ENCODE measurements around the gene SPEN. TPM values are rescaled to one million over a fixed set of nuclear protein-coding genes. Genes with fewer than 3 reads are reported as not detected.
"Not testable (repeated sequence)": the region's sequence is repeated elsewhere in the genome, so short reads cannot be mapped to it uniquely, and the experiment has no call there.

Gene SPEN
- total RNA-seq, 1 donor from 2014 or later = 35.0 TPM

DNA sequence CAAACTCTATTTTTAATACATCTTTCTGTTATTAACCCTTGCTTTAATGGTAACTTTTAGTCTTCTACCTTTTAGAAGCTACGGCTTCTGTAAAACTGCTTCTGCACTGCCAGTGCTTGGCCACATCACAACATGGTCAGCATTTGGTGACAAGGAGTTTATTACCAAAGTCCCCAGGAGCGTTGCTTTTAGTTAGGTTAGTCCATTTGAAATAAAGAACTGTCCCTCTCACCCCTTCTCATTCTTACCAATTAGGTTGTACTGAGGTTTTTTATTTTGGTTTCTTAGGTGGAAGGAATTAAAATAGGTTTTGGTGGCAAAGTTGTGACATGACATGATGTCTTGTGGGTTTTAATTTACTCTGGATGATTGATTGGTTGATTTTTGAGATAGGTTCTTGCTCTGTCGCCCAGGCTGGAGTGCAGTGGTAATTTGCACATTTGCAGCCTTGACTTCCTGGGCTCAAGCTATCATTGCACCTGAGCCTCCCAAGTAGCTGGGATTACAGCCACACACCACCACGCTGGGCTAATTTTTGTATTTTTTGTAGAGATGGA, 39.2 kb downstream of the SPEN start:
- TF ChIP-seq EZH2 (IDR thresholded peaks at IDR 0.05; ENCODE audit: insufficient read depth, low read length) (no peak), CTCF (IDR thresholded peaks at IDR 0.05; ENCODE audit: insufficient read depth, low read depth, low read length) (no peak)
- no peaks in the 10 kb centered on the region for H3K9me3 Mint-ChIP-seq (ENCODE audit: unreplicated experiment)
- H3K9me3 ChIP-seq (ENCODE audit: insufficient read depth, low read depth, low read length) = no peaks in the 10 kb centered on the region
- H3K79me2 ChIP-seq (ENCODE audit: insufficient read depth, low read length) = peaks cover 97% of the 10 kb centered on the region
- no peaks in the 10 kb centered on the region for H3K27me3 ChIP-seq (ENCODE audit: insufficient read depth, low read length)
- H3K9ac ChIP-seq (ENCODE audit: low read length) = peak overlapping the region; percentile 85
- H3K27me3 Mint-ChIP-seq (ENCODE audit: low read depth, unreplicated experiment) = no peaks in the 10 kb centered on the region
- peak overlapping the region; percentile 88 for H3K27ac ChIP-seq (ENCODE audit: low read depth, low read length)
- peak overlapping the region; percentile 88 for H3K4me2 ChIP-seq (ENCODE audit: low read length)
- H3K27ac Mint-ChIP-seq (ENCODE audit: unreplicated experiment) = peak overlapping the region; percentile 62
- no peaks in the 10 kb centered on the region for H3K36me3 ChIP-seq (ENCODE audit: insufficient read depth, low read length)
- FAIRE-seq (no peak), DNase-seq (ENCODE audit: low read depth) (no peak)
- H3K4me3 Mint-ChIP-seq (ENCODE audit: unreplicated experiment) = peak overlapping the region; percentile 66
- peaks cover 3% of the 10 kb centered on the region for H3K36me3 Mint-ChIP-seq (ENCODE audit: low read depth, unreplicated experiment)
- H4K20me1 ChIP-seq (ENCODE audit: insufficient read depth, low read length) = peaks cover 44% of the 10 kb centered on the region
- peaks cover 25% of the 10 kb centered on the region for H3K4me1 Mint-ChIP-seq (ENCODE audit: low read depth, unreplicated experiment)
- H3K4me3 ChIP-seq (ENCODE audit: insufficient read depth, low read depth, low read length) = peak overlapping the region; percentile 55
- H2AFZ ChIP-seq (ENCODE audit: low read depth, low read length) = peak overlapping the region; percentile 3
- H3K4me1 ChIP-seq (ENCODE audit: insufficient read depth, low read length) = peaks cover 19% of the 10 kb centered on the region

GRCh38 chr1:15892857-15893599, 45.5 kb downstream of the SPEN start:
- H3K9me3 Mint-ChIP-seq (ENCODE audit: unreplicated experiment); H3K4me3 Mint-ChIP-seq (ENCODE audit: unreplicated experiment); FAIRE-seq; H3K27me3 ChIP-seq (ENCODE audit: insufficient read depth, low read length); H3K27me3 Mint-ChIP-seq (ENCODE audit: low read depth, unreplicated experiment); H3K36me3 ChIP-seq (ENCODE audit: insufficient read depth, low read length); H3K9ac ChIP-seq (ENCODE audit: low read length); H3K36me3 Mint-ChIP-seq (ENCODE audit: low read depth, unreplicated experiment); H3K4me1 Mint-ChIP-seq (ENCODE audit: low read depth, unreplicated experiment); H3K4me2 ChIP-seq (ENCODE audit: low read length); H2AFZ ChIP-seq (ENCODE audit: low read depth, low read length); H3K9me3 ChIP-seq (ENCODE audit: insufficient read depth, low read depth, low read length); H3K4me1 ChIP-seq (ENCODE audit: insufficient read depth, low read length); H3K4me3 ChIP-seq (ENCODE audit: insufficient read depth, low read depth, low read length): not testable (repeated sequence)
- peaks cover 100% of the 10 kb centered on the region for H3K79me2 ChIP-seq (ENCODE audit: insufficient read depth, low read length)
- H4K20me1 ChIP-seq (ENCODE audit: insufficient read depth, low read length) = peaks cover 19% of the 10 kb centered on the region
- H3K27ac ChIP-seq (ENCODE audit: low read depth, low read length) = peak overlapping the region; percentile 58
- H3K27ac Mint-ChIP-seq (ENCODE audit: unreplicated experiment) = peak overlapping the region; percentile 68
- DNase-seq (ENCODE audit: low read depth) = peak; percentile 57

GRCh38 chr1:15895233-15895632, 47.7 kb downstream of the SPEN start:
- no peak overlapping the region for H3K27ac Mint-ChIP-seq (ENCODE audit: unreplicated experiment)
- H3K4me3 Mint-ChIP-seq (ENCODE audit: unreplicated experiment) = no peak overlapping the region
- no peaks in the 10 kb centered on the region for H3K4me1 ChIP-seq (ENCODE audit: insufficient read depth, low read length)
- no peak overlapping the region for H3K4me2 ChIP-seq (ENCODE audit: low read length)
- peaks cover 100% of the 10 kb centered on the region for H3K79me2 ChIP-seq (ENCODE audit: insufficient read depth, low read length)
- peaks cover 24% of the 10 kb centered on the region for H4K20me1 ChIP-seq (ENCODE audit: insufficient read depth, low read length)
- H3K36me3 Mint-ChIP-seq (ENCODE audit: low read depth, unreplicated experiment) = peaks cover 6% of the 10 kb centered on the region
- H3K9me3 ChIP-seq (ENCODE audit: insufficient read depth, low read depth, low read length) = no peaks in the 10 kb centered on the region
- no peak overlapping the region for H3K4me3 ChIP-seq (ENCODE audit: insufficient read depth, low read depth, low read length)
- no peaks in the 10 kb centered on the region for H3K9me3 Mint-ChIP-seq (ENCODE audit: unreplicated experiment)
- H3K27me3 Mint-ChIP-seq (ENCODE audit: low read depth, unreplicated experiment) = no peaks in the 10 kb centered on the region
- no peak for DNase-seq (ENCODE audit: low read depth)
- no peak overlapping the region for H3K27ac ChIP-seq (ENCODE audit: low read depth, low read length)
- H3K36me3 ChIP-seq (ENCODE audit: insufficient read depth, low read length) = no peaks in the 10 kb centered on the region
- H3K4me1 Mint-ChIP-seq (ENCODE audit: low read depth, unreplicated experiment) = peaks cover 7% of the 10 kb centered on the region
- no peak overlapping the region for H2AFZ ChIP-seq (ENCODE audit: low read depth, low read length)
- no peaks in the 10 kb centered on the region for H3K27me3 ChIP-seq (ENCODE audit: insufficient read depth, low read length)
- H3K9ac ChIP-seq (ENCODE audit: low read length) = no peak overlapping the region
- no peak for FAIRE-seq
- TF ChIP-seq CTCF (IDR thresholded peaks at IDR 0.05; ENCODE audit: insufficient read depth, low read depth, low read length) (no peak), EZH2 (IDR thresholded peaks at IDR 0.05; ENCODE audit: insufficient read depth, low read length) (no peak)

GRCh38 chr1:15896841-15897610, 49.5 kb downstream of the SPEN start:
- not testable (repeated sequence) for H3K36me3 Mint-ChIP-seq (ENCODE audit: low read depth, unreplicated experiment); H3K27me3 ChIP-seq (ENCODE audit: insufficient read depth, low read length); H3K9ac ChIP-seq (ENCODE audit: low read length); H3K4me1 ChIP-seq (ENCODE audit: insufficient read depth, low read length); H3K9me3 ChIP-seq (ENCODE audit: insufficient read depth, low read depth, low read length); H2AFZ ChIP-seq (ENCODE audit: low read depth, low read length); FAIRE-seq; DNase-seq (ENCODE audit: low read depth); H3K4me3 ChIP-seq (ENCODE audit: insufficient read depth, low read depth, low read length); H3K27me3 Mint-ChIP-seq (ENCODE audit: low read depth, unreplicated experiment); H3K36me3 ChIP-seq (ENCODE audit: insufficient read depth, low read length); H3K4me3 Mint-ChIP-seq (ENCODE audit: unreplicated experiment); H3K4me2 ChIP-seq (ENCODE audit: low read length); H3K9me3 Mint-ChIP-seq (ENCODE audit: unreplicated experiment); H3K27ac ChIP-seq (ENCODE audit: low read depth, low read length); H3K4me1 Mint-ChIP-seq (ENCODE audit: low read depth, unreplicated experiment)
- Histone ChIP-seq H3K79me2 (ENCODE audit: insufficient read depth, low read length) (peaks cover 100% of the 10 kb centered on the region), H4K20me1 (ENCODE audit: insufficient read depth, low read length) (peaks cover 31% of the 10 kb centered on the region)
- H3K27ac Mint-ChIP-seq (ENCODE audit: unreplicated experiment) = peak overlapping the region; percentile 62

Data from astrocyte (in vitro differentiated cells and primary cell).